GM21576 (cell line): ENCODE data around the gene VAV2.

Experiments used
- ATAC-seq: cut with Tn5 transposase; IDR thresholded peaks from one replicate; pipeline ENCODE4 v1.9.1; 2021; ENCODE audit warnings: mild to moderate bottlenecking, moderate library complexity; ENCODE audit not compliant: unreplicated experiment

Gene VAV2

DNA sequence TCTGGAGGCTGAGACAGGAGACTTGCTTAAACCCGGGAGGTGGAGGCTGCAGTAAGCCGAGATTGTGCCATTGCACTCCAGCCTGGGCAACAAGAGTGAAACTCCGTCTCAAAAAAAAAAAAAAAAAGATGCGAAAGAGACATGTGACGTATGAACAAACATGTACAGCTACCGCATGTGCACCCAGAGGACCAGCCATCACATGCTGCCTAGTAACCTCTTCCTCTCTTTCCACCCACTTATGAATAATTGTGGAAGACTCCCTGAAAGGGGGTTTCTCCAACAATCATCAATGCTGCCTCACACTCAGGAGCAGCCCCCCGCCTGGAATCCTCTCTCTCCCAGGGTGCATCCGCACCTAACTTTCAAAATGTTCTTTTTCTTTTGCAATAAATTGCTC lies 256.2 kb downstream of the VAV2 start:
- ATAC-seq = no peak

GRCh38 chr9:133735415-133735775 lies 256.7 kb downstream of the VAV2 start:
- no peak for ATAC-seq

DNA sequence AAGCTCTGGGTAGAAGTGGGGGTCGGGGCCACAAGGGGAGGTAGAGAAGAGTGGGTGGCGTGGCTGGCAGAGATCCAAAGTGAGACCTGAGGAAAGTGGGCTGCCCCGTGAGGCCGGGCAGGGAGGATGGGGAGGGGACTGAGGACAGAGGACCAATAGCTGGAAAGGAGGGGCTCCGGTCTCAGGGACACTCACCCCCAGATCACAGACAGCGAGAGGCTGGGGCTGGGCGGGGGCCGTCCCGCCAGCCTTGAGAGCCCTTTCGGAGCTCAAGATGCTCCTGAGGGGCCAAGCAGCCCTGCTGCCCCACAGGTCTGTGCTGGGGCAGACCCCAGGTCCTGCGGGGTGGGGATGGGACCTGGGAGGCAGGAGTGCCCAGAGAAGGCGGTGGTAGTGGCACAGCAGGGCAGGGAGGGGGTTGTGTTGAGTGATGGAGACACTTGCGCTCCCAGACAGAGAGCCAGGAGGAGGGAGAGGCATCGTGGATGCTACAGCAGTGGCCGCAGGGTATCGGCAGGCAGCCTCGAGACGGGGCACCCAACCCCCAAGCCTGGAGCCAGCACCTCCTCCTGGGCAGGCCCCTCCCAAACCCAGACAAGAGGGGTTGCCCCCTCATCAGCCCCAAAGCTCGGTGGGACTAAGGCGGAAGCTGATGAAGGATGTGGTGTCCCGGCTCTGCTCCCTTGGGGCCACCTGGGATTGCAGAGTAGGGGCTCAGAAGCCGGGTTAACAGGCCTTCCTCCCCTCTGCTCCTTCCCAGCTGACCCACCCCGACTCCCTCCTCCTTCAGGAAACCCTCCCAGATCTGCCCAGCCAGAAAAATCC lies 257.3 kb downstream of the VAV2 start:
- ATAC-seq = no peak

DNA sequence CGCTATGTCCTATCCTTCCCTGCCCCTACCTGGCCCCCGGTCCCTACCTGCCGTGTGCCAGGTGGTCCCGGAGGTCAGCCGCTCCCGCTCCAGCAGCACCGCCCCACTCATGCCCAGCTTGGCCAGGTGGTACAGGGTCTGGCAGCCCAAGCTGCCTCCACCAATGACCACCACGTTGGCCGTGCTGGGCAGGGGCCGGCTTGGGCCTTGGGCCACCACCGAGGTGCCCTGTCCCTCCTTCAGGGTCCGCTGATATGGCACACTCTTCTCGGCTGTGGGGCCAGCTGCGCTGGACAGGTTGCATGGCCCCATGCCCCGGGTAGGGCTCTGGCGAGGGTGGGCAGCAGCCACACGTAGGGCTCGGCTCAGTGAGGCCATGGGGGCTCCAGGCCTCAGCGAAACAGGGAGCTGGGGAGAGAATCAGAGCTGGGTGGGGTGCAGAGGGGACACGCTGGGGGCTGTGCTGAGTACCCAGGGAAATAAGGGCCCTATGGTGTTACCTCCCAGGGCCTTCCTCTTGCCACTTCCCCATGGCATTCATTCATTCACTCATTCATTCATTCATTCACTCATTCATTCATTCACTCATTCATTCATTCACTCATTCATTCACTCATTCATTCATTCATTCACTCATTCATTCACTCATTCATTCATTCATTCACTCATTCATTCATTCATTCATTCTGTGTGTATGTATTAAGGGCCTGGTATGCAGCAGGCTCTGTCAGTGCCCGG lies 258.2 kb downstream of the VAV2 start:
- no peak for ATAC-seq

GRCh38 chr9:133733421-133733795 lies 258.7 kb downstream of the VAV2 start:
- no peak for ATAC-seq

DNA sequence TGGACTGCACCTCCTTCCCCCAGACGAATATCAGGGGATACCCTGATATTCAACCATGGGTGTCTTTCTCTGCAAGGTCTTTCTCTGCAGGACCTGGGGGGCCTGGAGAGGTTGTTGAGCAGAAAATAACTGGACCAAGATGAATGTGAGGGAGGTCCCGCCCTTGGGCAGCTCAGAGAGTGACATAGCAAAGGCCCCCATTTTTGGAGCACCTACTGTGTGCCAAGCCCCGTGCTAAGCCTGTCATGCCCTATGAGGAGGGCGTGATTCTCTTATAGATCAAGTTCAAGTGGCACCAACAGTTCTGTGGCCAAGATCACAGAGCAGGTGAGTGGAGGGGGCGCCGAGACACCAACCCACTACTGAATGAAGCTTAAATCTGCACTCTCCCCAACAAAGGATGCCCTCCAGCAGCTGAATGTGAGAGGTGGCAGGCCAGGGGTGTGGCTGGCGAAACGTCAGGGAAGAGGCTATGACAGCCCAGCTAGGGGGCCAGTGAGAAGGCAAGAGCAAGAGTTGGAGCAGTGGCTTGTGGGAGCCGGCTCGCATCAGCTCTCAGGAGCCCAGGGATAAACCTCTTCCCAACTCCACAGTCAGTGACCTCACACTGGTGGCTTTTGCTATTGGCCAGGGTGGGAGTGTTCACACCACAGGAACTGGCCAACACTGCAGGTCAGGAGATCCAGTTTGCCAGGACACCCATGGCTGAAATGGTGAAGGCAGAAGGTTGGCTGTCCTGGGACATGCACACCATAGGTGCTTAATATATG lies 259.3 kb downstream of the VAV2 start:
- no peak for ATAC-seq

DNA sequence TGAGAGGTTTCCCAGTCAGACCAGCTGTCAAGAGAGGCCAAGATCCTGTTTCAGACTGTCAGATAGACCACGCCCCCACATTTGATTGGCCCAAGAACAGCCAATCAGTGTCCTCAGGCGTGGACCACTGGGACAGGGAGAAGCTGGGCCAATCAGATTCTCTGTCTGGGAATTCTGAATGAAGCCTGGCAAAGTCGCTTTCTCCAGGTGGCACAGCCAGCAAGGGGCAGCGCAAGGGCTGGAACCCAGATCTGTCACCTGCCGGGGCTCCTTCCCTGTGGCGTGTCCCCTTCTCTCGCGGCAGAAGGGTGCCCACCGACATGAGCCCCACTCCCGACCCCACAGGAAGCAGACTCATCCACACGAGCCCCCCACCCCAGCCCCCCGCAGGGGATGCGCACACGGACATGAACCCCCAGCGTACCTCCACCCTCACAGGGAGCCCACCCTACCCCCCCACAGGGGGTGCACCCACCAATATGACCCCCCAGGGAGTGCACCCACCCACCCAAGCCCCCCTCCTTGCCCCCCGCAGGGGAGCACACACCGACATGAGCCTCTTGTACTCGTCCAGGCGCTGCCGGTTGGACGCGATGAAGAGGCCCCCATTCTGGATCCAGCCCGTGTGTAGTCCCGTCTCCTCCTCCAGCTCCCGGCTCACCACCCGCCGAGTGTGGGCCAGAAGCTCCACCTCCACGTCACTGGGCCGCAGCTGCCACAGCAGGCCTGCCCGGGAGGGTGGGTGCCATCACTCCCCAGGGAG lies 260.1 kb downstream of the VAV2 start:
- no peak for ATAC-seq

- ATAC-seq = no peak
Measured at GRCh38 chr9:133730994-133731715, 261.0 kb downstream of the VAV2 start.

DNA sequence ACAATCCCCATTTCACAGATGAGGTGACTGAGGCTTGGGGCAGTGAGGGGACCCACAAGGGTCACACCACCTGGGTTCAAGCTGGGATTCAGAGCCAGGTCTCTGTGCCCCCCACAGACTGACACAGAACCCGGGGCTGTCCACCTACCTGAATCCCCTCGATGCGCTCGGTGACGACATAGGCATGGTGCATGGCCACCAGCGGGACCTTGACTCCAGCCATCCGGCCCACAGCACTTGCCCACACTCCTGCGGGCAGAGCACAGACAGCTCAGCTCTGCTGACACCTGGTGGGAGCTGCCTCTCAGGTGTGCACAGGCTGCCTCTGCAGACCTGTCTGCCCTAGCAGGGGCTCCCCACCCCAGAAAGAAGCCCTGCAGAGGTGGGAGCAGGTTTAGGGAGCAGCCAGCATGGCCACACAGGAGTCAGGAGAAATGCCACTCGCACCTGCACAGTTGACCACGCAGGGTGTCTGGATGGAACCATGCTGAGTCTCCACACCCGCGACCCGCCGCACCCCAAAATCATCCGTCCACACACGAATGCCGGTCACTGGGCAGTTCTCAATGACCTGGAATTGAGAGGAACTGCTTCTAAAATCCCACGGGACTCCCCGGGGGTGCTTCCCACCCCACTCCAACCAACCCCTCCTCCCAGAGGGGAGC lies 262.4 kb downstream of the VAV2 start:
- ATAC-seq = no peak

DNA sequence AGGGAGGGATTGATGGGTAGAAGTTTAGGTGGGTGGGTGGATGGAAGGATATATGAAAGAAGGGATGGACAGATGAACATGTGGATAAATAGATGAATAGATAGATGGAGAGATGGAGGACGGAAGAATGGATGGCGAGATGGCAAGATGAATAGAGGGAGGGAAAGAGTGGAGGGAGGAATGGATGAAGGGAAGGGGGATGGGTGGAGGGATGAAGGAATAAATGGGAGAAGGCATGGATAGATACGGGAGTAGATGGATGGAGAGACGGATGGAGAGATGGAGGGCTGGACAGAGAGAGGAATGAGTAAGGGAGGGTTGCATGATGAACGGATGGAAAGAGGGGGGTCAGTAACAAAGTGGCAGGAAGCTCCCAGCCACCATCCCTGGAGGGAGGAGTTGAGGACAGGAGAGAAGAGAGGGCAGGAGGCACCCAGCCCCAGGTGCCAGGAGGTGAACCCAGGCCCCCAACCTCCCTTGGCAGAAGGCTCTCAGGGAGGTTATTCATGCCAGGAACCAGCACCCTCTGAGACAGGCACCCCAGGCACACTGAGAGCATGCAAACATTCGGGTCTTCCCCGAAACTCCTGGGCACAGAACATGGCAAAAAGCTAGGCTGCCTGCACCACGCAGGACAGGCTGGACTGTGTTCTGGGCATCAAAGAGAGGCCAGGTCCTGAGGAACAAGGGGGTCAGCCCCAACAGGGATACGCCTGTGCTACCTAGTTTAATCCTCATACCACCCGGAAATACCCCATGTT lies 263.1 kb downstream of the VAV2 start:
- no peak for ATAC-seq

- no peak for ATAC-seq
Measured at GRCh38 chr9:133727876-133728441, 264.2 kb downstream of the VAV2 start.

GRCh38 chr9:133727277-133727875 lies 264.7 kb downstream of the VAV2 start:
- no peak for ATAC-seq

DNA sequence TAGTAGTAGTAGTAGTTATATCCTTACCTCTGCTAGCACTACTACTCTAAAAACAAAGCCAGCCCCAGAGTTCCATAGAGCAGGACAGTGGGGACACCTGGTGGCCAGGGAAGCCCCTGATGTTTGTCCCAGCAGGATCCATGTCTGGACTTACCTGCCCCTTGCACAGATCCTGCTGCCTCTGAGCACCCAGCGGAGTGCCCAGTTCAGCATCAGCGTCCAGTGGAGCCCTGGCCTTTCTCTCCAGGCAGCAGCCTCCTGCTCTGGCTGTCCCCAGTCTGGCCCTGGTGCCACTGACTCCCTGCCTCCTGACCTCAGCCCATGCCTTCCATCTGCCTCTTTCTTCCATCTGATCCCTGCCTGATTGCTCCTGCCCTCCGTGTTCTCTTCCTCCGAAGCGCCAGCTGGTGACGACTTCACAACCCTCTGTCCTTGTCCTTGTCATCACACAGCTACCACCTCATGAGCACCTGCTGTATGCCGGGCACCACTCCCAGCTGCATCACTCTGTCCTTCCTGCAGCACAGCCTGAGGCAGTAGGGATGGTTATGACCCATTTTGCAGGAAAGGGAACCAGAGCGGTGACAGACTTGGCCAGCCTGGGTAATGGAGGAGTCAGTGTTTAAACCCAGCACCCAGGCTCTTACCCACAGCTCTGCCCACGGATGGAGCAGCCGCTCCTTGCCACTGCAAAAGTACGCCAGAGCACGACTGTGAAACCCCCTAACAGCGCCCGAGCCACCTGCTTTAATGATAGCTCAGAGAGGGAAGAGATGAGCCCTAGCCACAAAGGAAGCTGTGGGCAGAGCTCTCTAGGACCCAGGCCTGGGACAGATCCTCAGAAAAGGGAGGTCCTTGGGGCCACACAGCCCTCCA lies 265.5 kb downstream of the VAV2 start:
- ATAC-seq = no peak

DNA sequence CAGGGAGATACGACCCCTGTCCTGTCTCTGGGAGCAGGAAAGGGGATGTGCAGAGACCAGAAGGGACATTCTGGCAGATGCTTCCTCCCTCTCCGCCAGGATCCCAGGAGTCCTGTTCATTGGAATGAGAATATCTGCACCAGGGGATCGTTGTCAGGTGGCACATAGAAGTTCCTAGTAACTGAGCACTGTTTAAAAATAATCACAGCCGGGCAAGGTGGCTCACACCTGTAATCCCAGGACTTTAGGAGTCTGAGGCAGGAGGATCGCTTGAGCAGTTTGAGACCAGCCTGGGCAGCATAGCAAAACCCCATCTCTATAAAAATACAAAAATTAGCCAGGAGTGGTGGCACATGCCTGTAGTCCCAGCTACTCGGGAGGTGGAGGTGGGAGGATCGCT lies 266.2 kb downstream of the VAV2 start:
- no peak for ATAC-seq

GRCh38 chr9:133718563-133719315 lies 273.4 kb downstream of the VAV2 start:
- no peak for ATAC-seq

- no peak for ATAC-seq
Measured at GRCh38 chr9:133717113-133718031, 274.8 kb downstream of the VAV2 start.
